HTR-8/SVneo (cell line): Measurements from ENCODE around the gene TTC39B.

Experiments used
- DNase-seq: peaks from one replicate; pipeline ENCODE4 v3.0.0; 2011; ENCODE audit warnings: low spot score, mixed read lengths; ENCODE audit not compliant: insufficient read length
- FAIRE-seq: peaks from 2 replicates; lab custom pipeline; 2011; peaks lifted over from hg19 to GRCh38; lab: Jason Lieb, UNC

TTC39B gene

DNA sequence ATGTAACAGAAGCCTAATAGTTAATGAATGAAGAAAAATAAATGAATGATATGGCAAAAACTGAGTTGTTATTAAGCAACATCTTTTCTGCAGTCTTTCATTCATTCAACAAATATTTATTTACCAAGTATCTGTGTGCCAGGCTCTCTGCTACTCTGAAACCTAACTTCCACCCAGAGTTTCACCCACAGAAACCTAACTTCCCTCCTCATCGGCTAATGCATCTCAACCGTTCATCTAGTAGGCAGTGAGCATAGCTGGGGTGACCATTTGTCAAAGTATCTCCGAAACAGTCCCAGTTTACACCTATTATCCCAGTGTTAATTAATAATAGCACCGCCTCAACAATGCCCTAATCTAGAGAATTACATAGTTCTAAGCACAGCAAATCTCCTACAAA, 1.5 kb downstream of the TTC39B start:
- FAIRE-seq = no peak
- no peak for DNase-seq

DNA sequence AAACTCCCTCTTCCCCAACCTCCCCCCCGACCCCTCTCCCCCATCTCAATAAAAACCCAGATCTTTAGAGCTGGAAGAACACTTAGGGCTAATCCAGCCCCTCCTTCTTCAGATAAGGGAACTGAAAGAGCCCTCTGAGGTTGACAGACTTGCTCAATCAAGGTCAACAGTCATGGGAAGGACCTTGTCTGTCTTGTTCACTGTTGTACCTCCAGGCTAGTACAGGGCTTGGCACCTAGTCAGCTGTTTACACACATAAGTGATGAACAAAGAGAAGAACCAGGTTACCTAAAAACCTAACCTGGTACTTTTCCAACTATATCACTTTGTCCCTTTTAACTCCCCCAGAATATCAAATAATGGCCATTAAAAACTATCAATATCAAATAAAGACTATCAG, 2.4 kb downstream of the TTC39B start:
- FAIRE-seq (no peak), DNase-seq (no peak)

DNA sequence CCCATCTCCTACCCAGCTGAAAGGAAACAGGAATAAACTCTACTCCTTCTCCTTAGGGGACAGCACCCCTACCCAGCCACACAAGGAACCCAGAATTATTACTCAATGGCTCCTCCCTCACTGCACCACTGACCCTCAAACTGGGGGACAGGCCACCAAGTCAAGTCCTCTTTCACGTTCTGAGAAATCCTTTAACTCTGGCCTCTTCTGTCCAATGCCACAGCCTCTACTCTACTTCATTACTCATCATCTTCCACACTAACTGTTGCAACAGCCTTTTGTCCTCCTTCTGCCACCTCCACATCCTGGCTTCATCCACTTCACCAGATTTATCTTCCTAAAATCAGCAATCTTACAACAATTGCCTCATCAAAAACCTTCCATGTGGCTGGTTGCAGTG, 6.8 kb downstream of the TTC39B start:
- DNase-seq = no peak

DNA sequence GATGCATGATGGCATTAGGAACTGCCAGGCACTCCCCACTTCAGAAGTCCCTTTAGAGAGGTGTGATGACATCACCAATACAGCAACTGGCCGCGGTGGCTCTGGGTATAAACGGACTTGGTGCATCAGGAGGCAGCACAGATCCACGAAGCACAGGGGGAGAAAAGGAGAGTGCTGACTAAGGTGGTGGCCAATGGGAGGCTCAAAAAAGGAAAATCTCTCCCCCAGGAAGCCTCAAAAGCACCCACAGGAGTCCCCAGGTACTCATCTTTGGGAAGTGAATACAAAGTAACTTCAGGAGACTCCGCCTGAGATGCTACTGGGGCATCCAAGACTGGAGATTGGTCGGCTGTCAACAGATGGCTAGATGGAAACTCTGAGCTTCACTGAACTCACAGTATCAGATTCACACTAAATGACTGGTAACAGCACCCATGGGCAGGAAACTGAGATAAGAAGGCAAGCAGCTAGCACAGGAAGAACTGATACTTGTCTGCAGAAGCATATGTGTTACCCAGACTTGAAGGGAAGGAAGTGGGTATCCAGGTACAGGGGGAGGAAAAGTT, 7.6 kb downstream of the TTC39B start:
- no peak for DNase-seq
- FAIRE-seq = no peak

More for the DNA sequence above, 6.8 kb downstream of the TTC39B start:
- no peak for FAIRE-seq

DNA sequence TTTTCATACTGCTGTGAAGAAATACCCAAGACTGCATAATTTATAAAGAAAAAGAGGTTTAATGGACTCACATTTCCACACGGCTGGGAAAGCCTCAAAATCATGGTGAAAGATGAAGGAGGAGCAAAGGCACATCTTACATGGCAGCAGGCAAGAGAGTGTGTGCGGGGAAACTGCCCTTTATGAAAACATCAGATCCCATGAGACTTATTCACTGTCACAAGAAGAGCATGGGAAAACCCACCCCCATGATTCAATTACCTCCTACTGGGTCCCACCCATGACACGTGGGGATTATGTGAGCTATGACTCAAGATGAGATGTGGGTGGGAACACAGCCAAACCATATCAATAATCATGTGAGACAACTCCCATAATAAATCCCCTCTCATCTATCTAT, 8.7 kb downstream of the TTC39B start:
- FAIRE-seq = no peak
- no peak for DNase-seq

DNA sequence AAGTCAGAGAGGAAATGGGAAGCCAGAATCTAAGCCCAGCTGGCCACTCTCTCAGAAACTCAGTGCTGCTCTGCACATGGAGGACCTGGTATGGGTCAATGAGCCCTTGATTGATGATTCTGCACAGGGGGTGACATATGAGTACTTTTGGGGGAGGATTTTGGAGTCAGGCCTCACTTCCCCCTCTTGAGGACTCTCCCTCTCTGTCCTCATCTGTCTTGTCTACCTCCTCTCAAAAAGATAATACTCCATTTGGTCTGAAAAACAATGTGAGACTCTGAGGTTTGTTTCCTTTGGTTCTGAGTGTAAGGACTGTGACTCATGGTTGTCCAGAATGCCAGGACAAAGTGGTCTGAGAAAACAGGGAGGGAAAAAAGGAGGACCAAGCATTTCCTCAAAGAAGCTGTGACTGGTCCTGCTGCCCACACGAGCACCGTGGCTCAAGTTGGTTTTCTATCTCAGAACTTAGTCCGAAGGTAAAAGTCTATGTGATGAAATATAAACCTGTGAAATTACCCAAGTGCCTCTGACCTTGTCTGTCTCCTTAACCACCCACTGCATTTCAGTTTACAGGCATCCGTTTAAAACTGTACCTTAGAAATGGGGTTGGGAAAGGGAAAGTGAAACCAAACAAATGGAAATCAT, 11.1 kb downstream of the TTC39B start:
- FAIRE-seq (no peak), DNase-seq (peak; percentile 17)

DNA sequence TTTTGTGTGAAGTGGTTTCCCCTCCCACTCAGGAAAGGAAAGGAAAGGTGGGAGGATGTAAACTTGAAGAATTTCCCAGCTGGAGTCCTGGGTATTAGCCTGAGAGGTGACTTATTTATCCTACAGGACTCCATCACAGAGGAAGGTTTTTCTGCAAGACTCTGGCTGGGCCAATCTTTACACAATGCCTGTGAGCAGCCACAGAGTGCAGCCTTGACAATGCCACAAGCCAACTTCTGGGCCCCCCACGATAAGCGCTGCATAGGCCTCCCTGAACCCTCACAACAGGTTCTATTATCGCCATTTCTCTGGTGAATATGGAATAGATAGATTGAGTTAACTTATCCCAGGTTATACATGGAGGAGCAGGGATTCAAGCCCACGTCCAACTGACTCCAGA, 12.4 kb downstream of the TTC39B start:
- no peak for FAIRE-seq
- DNase-seq = no peak

DNA sequence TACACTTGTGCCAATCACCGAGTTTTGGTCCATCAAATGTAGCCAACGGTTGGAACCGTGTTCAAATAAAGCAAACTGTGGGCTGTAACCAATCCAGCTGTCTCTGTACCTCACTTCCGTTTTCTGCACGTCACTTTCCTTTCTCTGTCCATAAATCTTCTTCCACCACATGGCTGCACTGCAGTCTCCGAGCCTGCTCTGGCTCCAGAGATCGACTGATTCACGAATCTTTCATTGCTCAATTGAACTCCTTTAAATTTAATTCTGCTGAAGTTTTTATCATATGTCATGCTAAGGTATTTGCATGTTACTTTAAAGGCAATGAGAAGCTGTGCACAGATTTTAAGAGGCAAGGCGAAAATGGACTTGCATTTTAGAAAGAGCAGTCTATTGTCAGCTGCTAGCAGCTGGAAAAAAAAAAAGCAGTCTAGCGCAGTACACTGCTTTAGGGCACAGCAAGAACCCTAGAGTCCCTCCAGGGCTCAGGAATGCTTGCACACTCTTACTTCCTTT, 13.2 kb downstream of the TTC39B start:
- FAIRE-seq = no peak

DNA sequence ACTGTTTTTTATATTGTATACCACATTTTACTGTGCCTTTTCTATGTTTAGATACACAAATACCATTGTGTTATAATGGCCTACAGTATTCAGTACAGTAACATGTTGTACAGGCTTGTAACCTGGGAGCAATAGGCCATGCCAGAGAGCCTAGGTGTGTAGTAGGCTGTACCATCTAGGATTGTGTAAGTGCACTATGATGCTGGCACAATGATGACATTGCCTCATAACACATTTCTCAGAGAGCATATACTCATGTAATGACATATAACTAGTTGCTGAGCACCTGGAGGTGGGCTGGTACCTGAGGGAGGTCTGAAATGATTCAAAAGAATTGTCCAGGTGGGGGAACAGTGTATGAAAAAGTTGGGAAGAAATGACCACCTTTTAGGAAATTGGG, 13.9 kb downstream of the TTC39B start:
- FAIRE-seq (no peak), DNase-seq (no peak)

More for the DNA sequence above, 13.2 kb downstream of the TTC39B start:
- no peak for DNase-seq

DNA sequence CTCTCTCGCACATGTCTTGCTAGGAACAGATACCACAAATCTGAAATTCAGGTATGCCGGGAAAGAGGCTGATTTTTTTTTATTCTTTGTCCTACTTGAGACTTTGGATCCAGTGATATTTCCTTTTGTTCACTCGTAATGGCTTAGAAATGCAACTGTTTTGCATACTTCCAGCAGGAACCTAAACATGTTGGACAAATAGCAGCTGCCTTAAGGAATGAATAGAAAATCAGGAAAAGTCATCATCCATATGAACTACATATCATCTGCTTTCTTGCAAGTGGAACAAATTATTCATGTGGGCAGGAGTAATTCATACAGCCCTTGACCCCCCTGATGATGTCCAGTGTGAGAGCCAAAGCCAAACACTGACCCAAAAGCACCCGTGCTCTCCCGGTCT, 17.4 kb downstream of the TTC39B start:
- no peak for FAIRE-seq
- DNase-seq = no peak

DNA sequence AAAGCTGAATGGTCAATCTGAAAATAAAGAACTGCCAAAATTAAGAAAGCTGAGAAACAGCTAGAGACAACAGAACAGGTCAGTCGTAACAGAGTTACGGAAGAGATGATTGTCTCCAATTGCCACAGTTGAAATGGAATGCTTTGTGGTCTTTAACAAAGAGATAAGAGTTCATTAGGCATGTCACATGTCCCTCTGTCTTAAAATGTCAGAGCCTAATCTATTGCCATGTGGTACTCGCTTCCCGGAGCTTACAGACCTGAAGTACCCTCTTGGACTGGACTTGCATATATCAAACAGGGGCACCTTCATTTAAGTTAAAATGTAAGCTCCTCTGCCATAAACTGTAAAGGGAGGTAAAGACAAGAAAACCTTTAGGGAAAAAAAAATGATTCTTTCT, 19.7 kb downstream of the TTC39B start:
- DNase-seq (no peak), FAIRE-seq (no peak)

DNA sequence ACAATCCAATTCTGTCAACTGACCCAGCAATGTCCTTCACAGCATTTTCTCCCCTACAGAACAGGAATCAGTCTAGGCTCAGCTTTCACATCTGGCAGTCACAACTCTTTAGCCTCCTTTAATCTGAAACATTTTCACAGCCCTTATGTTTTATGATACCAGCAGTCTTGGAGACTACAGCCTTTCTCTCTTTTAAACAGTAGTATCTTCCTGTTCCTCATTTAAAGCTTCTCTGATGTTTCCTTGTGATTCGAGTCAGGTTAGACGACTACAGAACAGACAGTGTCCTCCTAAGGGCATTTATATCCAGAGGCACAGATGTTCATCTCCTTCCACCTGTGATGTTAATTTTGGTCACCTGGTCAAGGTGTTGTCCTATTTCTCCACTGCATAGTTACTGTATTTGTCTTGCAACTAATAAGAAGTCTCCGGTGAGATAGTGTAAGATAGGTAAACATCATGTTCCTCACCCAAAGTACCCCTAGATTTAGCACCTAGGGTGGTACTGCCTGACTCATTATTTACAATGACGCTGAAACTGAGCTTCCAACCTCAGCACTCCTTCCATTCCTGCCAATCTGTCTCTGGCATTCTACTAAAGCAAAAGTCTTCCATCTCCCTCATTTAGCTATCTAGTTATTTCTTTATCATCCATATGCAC, 20.7 kb downstream of the TTC39B start:
- FAIRE-seq (no peak), DNase-seq (no peak)

DNA sequence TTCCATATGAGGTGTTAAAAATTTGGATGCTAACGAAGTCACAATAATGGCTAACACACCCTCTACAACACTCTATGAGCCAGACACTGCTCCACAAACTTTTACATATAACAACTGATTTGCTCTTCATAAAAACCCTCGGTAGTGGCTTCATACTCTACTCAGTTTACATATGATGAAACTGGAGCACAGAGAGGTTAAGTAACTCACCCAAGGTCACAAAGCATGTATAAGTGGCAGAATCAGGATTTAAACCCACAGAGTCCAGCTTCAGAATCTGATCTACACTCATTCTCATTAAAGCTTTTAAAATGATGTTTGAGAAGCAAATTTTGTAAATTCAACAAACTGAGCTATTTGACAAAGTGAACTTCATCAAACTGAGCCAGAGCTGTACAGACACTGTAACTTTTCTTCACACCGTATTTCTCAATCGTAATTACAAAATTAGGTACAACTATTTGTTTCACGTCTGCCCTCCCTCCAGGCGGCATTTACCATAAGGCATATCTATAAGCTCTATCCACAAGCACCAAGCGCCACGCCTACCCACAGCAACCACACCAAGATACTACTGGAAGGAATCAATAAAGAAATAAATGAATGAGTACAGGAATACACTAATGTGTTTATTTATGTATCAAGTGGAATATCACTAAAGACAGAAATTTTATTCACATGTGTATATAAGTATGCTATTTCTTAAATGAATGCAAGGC, 24.3 kb downstream of the TTC39B start:
- no peak for FAIRE-seq

DNA sequence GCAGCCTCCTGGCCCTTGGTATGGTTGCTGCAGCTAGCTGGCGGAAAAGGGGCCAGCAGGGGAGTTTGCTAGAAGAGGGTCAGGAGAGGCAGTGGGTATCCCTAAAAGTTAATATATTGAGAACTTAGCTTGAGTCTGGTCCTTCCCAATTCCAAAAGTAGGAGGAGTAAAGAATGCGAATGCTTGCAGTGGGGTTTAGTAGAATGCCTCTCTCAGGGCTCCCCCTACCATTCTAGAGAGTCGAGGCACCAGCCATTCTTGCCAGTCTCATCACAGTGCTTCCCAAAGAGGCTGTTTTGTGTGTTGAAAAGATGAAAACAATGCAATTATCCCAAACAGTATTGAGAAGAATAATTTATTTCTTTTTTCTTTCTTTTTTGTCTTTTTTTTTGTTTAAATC, 26.4 kb downstream of the TTC39B start:
- FAIRE-seq = no peak

More for the DNA sequence above, 24.3 kb downstream of the TTC39B start:
- no peak for DNase-seq

DNA sequence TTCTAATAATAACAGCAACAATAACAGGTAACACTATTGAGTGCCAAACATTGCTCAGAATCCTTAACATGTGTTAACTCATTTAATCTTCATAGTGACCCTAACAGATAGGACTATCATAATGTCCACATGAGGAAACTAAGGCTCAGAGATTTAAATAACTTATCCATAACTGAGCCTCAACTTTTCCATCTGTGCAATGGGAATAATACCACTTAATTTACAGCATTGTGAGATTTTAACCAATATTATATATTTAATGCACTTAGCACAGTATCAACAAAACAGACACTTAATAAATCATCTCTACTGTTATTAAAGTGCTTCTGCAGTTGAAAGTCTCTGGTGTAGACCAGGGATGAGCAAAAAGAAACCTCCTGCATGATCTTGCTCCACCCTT, 28.2 kb downstream of the TTC39B start:
- DNase-seq (no peak), FAIRE-seq (no peak)

More for the DNA sequence above, 26.4 kb downstream of the TTC39B start:
- DNase-seq = no peak

DNA sequence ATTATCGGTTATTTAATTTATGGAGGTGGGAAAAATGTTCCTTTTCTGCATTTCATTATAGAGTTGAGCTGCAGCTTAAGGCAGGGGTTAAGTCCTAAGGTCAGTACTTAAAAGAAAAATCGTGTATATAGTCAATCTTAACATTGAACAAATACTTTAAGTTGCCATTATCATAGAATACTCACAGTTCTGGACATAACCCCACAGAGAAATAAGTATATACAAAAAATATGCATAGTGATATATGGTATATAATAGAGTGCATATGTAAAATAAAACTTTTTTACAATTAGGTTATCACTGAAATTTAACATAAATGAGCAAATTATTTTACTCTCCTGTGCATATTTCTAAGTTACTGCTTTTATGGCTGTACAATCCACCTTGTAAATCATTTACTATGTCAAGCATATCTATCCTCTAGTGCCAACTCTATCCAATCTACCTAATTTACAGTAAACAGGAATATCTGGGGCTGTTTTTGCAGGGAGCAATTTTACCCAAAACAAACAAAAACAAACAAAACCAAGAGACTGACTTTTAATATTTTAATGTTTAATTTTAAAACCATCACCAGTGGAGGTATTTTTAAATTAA, 28.8 kb downstream of the TTC39B start:
- FAIRE-seq = no peak
- DNase-seq = no peak

DNA sequence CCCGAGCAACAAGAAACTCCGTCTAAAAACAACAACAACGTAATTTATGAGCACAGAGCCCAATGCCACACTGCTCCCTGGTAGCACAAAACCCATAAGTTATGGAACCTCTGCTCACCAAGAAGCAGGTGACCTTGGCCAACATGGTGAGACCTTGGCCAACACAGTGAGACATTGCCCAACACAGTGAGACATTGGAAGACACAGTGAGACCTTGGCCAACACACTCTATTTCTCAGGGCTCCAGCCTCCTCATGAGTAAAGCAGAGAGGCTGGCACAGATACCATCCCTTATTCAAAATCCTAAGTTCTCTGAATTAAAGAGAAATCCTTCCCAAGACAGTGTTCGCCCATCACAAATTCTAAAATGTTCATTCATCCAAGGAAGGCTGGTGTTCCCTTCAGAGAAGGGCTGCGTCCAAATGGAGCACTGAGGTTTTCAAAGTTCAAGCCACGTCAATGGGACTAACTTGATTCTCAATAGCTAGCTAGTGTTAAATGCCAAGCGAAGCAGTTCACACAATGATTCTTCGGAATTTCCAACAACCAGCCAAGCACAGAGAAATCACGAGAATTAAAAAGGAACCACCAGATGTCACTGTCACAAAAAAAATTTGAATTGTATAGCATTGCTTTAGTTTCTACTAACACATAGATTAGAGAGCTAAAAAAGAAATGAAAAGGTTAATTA, 29.5 kb downstream of the TTC39B start:
- no peak for FAIRE-seq
- DNase-seq = no peak

DNA sequence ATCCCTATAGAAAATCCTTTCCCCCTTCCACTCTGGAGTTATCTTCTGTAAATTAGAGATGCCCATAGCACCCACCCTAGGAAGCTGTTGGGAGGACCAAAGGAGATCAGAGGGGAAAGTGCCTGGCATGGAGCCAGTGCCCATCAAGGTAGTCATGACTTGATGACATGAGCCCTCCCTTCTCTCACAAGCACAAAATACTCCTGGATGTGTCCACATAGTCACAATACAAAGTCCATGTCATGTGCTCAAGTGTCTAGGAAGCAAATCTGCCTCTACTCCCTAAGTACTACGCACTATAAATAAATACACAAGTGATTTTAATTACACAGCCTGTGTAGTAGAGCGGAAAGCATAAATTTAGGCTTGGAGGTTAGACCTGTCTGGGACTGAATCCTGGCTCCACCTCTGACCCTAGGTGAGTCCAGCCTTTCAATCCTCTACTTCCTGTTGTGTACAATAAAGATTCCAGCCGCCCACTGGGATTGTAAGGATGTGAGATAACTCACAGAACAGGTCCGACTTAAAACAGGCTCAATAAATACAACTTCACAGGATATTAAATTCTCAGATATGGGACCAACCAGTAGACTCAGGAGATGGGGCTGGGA, 30.6 kb downstream of the TTC39B start:
- DNase-seq = no peak
- FAIRE-seq = no peak

DNA sequence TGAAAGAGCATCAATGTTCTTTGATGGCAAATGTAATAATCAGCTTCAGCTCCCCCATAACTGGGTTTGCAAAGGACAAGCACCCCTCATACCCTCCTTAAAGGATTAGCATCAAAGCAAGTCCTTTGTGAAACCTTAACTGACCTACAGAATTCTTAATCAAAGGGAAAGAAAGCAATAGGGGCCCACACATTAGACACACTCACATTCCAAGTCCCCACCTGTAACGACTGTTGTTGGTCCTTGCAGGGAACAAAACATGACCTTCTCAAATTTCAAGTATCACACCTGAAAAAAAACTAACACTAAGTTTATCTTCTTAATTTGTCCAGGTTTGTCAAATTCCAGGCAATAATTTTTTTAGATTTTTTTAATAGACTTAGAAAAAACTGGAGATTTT, 32.6 kb downstream of the TTC39B start:
- no peak for DNase-seq
- FAIRE-seq = no peak
